ENCODE data around the gene VEZF1.

VEZF1 gene

DNA sequence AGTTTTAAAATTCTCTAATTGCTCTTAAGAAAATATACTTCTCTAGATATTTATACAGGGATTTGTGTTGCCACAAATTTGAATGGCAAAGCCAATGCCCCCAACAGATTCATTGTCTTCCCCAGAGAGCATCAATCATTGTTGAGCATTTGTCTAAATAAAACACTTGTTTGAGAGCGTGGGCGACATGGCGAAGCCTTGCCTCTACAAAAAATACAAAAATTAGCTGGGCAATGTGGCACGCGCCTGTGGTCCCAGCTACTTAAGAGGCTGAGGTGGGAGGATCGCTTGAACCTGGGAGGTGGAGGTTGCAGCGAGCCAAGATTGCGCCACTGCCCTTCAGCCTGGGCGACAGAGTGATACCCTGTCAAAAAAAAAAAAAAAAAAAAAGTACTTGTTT lies 32.3 kb upstream of the VEZF1 start:
- no peak overlapping the region for H3K9ac ChIP-seq (ENCODE audit: low read length)
- no peak overlapping the region for H3K4me2 ChIP-seq (ENCODE audit: low read depth, low read length, poor library complexity, severe bottlenecking)
- TF ChIP-seq CTCF (IDR thresholded peaks at IDR 0.05; ENCODE audit: insufficient read depth, low read length, poor library complexity, severe bottlenecking) (no peak), EZH2phosphoT487 (conservative IDR thresholded peaks at IDR 0.05; ENCODE audit: low read length) (no peak)
- H3K9me3 ChIP-seq (ENCODE audit: insufficient read depth, low read length) = no peaks in the 10 kb centered on the region
- H4K20me1 ChIP-seq (ENCODE audit: low read depth, low read length) = no peaks in the 10 kb centered on the region
- H3K27ac ChIP-seq (ENCODE audit: low read depth, low read length) = no peak overlapping the region
- H3F3A ChIP-seq (ENCODE audit: insufficient read depth) = no peaks in the 10 kb centered on the region
- H3K4me3 ChIP-seq (ENCODE audit: insufficient read depth, low read length, poor library complexity, severe bottlenecking) = no peak overlapping the region
- no peaks in the 10 kb centered on the region for H3K27me3 ChIP-seq (ENCODE audit: low read length)
- no peak overlapping the region for H2AFZ ChIP-seq (ENCODE audit: low read depth, low read length, severe bottlenecking)
- H3K9me2 ChIP-seq (replicated peaks; ENCODE audit: insufficient read depth, low read length) = no peaks in the 10 kb centered on the region
- no peaks in the 10 kb centered on the region for H3K79me2 ChIP-seq (ENCODE audit: insufficient read depth, low read length)
- no peaks in the 10 kb centered on the region for H3K36me3 ChIP-seq (ENCODE audit: low read length)

- TF ChIP-seq CTCF (IDR thresholded peaks at IDR 0.05; ENCODE audit: insufficient read depth, low read length, poor library complexity, severe bottlenecking) (no peak), EZH2phosphoT487 (conservative IDR thresholded peaks at IDR 0.05; ENCODE audit: low read length) (no peak)
Measured at GRCh38 chr17:58019521-58019920, 31.5 kb upstream of the VEZF1 start.

GRCh38 chr17:58019039-58019438 lies 31.0 kb upstream of the VEZF1 start:
- Histone ChIP-seq H3F3A (ENCODE audit: insufficient read depth) (no peaks in the 10 kb centered on the region), H3K9ac (ENCODE audit: low read length) (no peak overlapping the region), H3K27me3 (ENCODE audit: low read length) (no peaks in the 10 kb centered on the region), H3K36me3 (ENCODE audit: low read length) (no peaks in the 10 kb centered on the region), H4K20me1 (ENCODE audit: low read depth, low read length) (no peaks in the 10 kb centered on the region), H2AFZ (ENCODE audit: low read depth, low read length, severe bottlenecking) (no peak overlapping the region), H3K79me2 (ENCODE audit: insufficient read depth, low read length) (no peaks in the 10 kb centered on the region), H3K4me3 (ENCODE audit: insufficient read depth, low read length, poor library complexity, severe bottlenecking) (no peak overlapping the region), H3K4me2 (ENCODE audit: low read depth, low read length, poor library complexity, severe bottlenecking) (no peak overlapping the region), H3K9me3 (ENCODE audit: insufficient read depth, low read length) (no peaks in the 10 kb centered on the region), H3K27ac (ENCODE audit: low read depth, low read length) (no peak overlapping the region), H3K9me2 (replicated peaks; ENCODE audit: insufficient read depth, low read length) (no peaks in the 10 kb centered on the region)
- no peak for TF ChIP-seq CTCF (IDR thresholded peaks at IDR 0.05; ENCODE audit: insufficient read depth, low read length, poor library complexity, severe bottlenecking)

More at GRCh38 chr17:58019521-58019920, 31.5 kb upstream of the VEZF1 start:
- H3K36me3 ChIP-seq (ENCODE audit: low read length) = no peaks in the 10 kb centered on the region
- no peaks in the 10 kb centered on the region for H3K27me3 ChIP-seq (ENCODE audit: low read length)
- H3K9ac ChIP-seq (ENCODE audit: low read length) = no peak overlapping the region
- H3K79me2 ChIP-seq (ENCODE audit: insufficient read depth, low read length) = no peaks in the 10 kb centered on the region
- H3K9me3 ChIP-seq (ENCODE audit: insufficient read depth, low read length) = no peaks in the 10 kb centered on the region
- H3F3A ChIP-seq (ENCODE audit: insufficient read depth) = no peaks in the 10 kb centered on the region
- no peak overlapping the region for H3K4me2 ChIP-seq (ENCODE audit: low read depth, low read length, poor library complexity, severe bottlenecking)
- H3K27ac ChIP-seq (ENCODE audit: low read depth, low read length) = no peak overlapping the region
- no peaks in the 10 kb centered on the region for H4K20me1 ChIP-seq (ENCODE audit: low read depth, low read length)
- H3K4me3 ChIP-seq (ENCODE audit: insufficient read depth, low read length, poor library complexity, severe bottlenecking) = no peak overlapping the region
- H3K9me2 ChIP-seq (replicated peaks; ENCODE audit: insufficient read depth, low read length) = no peaks in the 10 kb centered on the region
- H2AFZ ChIP-seq (ENCODE audit: low read depth, low read length, severe bottlenecking) = no peak overlapping the region
